Lung microvascular endothelial cell (primary cell): Measurements from ENCODE around the gene EXOC7. TPM values are rescaled to one million over a fixed set of nuclear protein-coding genes. Genes with fewer than 3 reads are reported as not detected.

Experiments
- DNase-seq, 2 donors: peaks; one replicate each; pipeline versions ENCODE4 v3.0.0 to v3.0.0-alpha.2; 2010; ENCODE audit warnings: low read depth in 2 of 2
- total RNA-seq: library from RNA; depleted of rRNA; stranded (reverse); fragments of >200 nt; gene quantifications from 2 replicates; pipeline ENCODE4 v1.2.1, GENCODE V29; 2014

EXOC7 gene, protein sequence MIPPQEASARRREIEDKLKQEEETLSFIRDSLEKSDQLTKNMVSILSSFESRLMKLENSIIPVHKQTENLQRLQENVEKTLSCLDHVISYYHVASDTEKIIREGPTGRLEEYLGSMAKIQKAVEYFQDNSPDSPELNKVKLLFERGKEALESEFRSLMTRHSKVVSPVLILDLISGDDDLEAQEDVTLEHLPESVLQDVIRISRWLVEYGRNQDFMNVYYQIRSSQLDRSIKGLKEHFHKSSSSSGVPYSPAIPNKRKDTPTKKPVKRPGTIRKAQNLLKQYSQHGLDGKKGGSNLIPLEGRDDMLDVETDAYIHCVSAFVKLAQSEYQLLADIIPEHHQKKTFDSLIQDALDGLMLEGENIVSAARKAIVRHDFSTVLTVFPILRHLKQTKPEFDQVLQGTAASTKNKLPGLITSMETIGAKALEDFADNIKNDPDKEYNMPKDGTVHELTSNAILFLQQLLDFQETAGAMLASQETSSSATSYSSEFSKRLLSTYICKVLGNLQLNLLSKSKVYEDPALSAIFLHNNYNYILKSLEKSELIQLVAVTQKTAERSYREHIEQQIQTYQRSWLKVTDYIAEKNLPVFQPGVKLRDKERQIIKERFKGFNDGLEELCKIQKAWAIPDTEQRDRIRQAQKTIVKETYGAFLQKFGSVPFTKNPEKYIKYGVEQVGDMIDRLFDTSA
- total RNA-seq = 55.4 and 74.0 TPM in 2 replicates

- DNase-seq = peak; percentile 92 to 94
Observed at GRCh38 chr17:76103274-76104139, at the start of gene EXOC7. EXOC7 (minus strand) TSS chr17:76103787; CDS start chr17:76103692, 95 bp downstream.

GRCh38 chr17:76153202-76153601 lies 49.6 kb upstream of the EXOC7 start:
- no peak for DNase-seq

DNA sequence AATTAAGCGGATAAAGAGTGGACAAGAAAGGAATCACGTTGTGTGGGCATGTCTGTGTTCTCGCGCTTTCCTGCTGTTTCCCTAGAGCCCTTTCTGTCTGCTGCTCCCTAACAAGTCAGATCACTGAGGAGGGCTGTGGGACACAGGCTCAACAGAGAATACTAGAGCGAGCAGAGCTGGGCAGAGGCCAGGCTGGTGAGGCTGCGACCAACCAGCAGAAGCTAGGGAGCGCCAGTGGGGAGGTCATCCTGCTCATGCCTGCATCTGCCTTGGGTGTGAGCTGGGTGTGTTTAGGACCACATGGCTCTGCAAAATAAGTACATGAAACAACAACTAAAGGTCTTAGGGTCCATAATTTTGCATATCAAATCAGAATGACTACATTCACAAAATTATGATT lies 49.0 kb upstream of the EXOC7 start:
- DNase-seq = no peak

DNA sequence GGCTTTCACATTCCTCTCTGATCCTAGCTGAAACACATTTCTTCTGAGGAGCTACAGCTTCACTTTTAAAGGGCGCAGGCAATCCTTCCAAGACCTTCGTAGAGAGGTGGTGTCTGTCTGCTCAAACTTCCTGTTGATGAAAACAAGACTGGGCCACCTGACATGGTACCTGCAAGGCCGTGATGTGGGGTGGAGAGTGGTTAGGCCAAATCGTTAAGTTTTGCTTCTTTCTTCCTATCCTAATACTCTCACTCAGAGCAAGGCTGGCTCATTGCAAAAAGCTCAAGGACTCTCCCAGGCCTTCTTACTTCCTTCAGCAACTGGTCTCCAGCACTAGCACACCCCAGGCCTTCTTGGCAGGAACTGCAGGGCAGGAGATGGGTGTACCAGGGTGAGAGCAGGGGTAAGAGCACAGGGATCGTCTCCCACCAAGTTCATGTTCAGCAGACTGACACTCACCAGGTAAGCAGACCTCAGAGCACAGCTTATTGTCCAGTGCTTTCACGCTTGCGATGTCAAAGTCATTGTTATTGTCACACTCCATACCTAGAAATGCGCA lies 48.4 kb upstream of the EXOC7 start:
- DNase-seq = no peak

DNA sequence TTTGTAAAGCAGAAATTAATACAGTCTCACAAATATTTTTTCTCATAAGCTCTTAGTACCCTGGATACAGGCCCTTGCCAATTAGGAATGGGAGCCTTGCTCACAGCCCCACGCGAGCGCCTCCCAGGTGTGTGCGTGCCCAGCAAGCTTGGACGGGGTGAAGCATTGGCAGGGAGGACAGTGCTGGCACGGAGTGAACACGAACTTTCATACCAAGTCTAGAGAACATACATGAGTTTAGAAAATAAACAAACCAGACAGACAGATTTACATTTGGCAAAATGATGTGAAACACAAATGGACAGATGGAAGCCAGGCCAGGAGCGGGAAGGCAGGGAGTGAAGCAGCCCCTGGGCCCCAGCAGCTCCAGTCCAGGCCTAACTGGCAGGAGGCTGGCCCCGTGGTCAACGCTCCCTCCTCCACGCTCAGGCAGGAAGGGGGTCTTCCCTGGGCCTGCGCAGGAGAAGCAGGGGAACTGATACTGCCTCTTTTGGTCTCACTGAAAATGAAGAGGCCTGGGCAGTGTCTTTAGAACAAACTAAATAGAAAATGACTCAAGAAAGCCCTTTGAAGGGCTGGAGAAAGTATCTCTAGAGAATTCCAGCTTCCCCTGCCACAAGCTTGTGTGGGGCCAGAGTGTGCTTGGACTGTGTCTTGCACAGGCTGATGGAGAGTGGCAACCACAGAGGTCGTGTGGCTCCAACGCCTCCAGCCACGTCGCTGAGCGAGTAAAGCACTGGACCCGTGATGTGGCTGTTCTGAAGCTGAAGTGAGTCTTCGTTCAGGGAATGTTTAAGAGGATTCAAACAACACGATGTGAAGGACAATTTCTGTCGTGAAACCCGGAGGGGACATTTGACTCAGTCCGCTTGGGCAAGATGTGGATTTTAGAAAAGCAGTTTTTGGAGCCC lies 47.4 kb upstream of the EXOC7 start:
- DNase-seq = no peak

DNA sequence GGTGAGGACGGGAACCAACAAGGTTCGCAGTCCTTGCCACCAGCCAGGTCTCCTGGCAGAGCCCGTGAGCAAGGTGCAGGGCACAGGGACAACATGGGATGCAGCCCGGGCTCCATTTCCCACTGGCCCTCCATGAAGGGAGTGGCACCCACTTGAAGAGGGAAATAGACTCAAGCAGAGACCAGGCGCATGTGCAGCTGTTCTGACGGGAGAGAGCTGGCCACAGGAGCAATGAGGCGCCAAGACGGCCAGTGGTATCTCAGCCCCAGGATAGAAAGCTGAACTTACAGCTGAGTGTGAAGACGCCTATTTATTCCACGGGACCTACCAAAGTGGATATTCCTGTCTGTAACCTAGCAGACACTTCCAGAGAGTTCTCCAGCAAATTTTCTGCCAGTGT lies 45.6 kb upstream of the EXOC7 start:
- DNase-seq = no peak

- no peak for DNase-seq
Observed at GRCh38 chr17:76148015-76148326, 44.4 kb upstream of the EXOC7 start.

- DNase-seq = peak; percentile 12 to 48
Observed at GRCh38 chr17:76147211-76148014, 43.8 kb upstream of the EXOC7 start.

DNA sequence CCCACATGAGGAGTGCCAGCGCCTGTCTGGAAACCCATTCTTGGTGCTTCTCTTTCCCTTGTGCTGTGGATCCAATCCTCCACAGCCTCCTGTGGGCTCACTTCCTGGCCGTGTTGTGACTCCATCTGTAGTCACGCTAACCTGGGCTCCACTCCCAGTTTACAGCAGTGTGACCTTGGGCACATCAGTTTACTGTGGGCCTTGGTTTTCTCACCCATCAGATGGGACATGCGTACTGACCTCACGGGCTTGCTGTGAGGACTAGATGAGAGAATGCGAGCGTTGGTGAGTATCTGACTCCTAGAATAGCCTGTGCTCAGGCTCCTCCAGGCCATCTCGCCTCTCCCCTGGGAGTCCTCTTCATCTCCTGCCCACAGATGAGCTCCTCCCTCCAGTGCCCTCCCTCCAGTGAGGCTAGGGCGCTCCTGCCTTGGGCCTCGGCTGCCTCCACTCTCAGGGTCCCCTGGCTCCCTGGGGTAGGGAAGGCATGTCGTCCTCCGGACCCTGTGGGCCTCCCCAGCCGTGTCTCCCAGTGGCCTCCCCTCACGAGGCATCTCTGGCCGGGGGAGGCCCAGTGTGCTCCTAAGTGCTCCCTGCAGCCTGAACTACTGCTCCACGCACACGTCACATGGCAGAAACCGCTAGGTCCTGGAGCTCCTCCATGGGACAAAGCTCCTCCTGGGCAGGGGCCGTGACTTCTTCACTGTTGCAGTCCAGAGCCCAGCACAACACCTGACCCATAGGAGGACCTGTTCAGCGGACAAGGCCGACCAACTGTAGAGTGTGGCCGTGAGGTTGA lies 42.7 kb upstream of the EXOC7 start:
- peak; percentile 18 to 22 for DNase-seq

- DNase-seq = peak in 1 of 2 donors; percentile 19
Observed at GRCh38 chr17:76145231-76146052, 41.9 kb upstream of the EXOC7 start.

GRCh38 chr17:76142585-76143041 lies 39.0 kb upstream of the EXOC7 start:
- DNase-seq = no peak

GRCh38 chr17:76142039-76142584 lies 38.5 kb upstream of the EXOC7 start:
- no peak for DNase-seq

- DNase-seq = peak; percentile 86 to 88
Observed at GRCh38 chr17:76141212-76142038, 37.8 kb upstream of the EXOC7 start, which contains the start of gene FOXJ1. FOXJ1 (minus strand) TSS chr17:76141245; CDS start chr17:76140395, 850 bp downstream.

DNA sequence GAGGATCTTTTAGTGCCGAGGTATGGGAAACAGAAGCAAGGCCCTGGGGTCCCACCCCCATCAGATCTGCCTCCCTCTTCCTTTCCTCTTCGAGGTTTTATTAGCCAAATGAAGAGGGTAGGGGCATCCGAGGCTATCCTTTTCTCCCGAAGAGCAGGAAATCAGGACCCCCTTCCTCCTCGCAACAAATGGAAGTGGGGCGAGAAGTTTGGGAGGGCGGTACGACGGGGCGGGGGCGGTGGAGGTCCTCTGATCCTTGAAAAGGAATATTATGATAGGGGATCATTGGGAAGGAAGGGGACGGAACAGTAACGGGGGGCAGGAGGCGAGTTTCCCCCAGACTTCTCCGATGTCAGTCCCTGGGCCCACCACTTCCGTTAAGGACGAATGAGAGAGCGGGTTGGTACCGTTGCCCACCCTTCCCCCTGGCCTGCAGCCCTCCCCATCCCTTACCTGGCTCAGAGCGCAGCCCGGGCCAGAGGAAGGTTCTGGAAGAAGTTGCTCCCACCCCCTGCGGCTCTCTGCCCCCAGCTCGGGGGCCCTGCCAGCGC lies 37.1 kb upstream of the EXOC7 start:
- no peak for DNase-seq

DNA sequence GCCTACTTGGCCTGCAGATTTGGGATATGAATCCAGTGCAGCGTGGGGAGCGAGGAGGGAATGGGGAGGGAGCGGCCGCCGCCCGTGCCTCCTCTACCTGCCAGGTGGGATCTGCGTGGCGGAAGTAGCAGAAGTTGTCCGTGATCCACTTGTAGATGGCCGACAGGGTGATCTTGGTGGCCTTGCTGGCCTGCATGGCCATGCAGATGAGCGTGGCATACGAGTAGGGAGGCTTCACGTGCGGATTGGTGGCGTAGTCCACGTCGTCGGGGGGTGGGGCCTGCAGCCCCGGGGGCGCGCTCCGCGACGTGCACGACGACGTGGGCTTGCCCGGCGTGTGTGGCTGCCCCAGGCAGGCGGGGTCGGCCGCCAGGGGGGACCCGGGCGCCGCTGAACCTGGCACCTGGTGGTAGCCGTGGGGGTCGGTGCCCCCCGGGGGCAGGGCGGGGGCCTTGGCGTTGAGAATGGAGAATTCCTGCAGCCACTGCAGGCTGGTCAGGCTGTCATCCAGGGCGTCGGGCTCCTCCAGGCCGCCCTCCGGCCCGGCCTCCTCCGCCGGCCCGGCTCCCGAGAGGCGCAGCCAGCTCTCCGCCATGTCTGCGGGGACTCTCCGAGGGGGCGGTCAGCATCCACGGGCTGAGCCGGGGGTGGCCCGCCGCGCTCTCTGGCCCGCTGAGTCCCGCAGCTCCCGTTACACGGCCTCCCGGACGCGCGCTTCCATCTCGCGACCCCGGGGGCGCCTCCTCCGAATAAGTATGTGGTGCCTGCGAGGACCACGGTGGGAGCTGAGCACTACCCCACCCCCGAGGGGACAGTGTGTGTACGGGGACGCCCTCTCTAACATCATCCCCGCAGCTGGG lies 36.4 kb upstream of the EXOC7 start:
- peak in 1 of 2 donors; percentile 42 for DNase-seq
